PC-9 (cell line): Measurements from ENCODE around the gene PRRC2B. TPM values are rescaled to one million over a fixed set of nuclear protein-coding genes. Genes with fewer than 3 reads are reported as not detected.

Experiments
- BruUV-seq: library from RNA; stranded (reverse); fragments of 400-500 nt; replicated peaks from 2 replicates; lab custom pipeline; 2021; lab: Mats Ljungman, UMichigan
- CTCF ChIA-PET: fragments of 300-600 bp; sonication (Branson Sonifier 250); formaldehyde crosslinking; loops from one replicate; lab custom pipeline; 2022; ENCODE audit warnings: antibody characterized with exemption; lab: Charles Lee
- POLR2A ChIA-PET: fragments of 300-600 bp; sonication (Branson Sonifier 250); formaldehyde crosslinking; loops from one replicate; lab custom pipeline; 2022; ENCODE audit warnings: antibody characterized with exemption; ENCODE audit not compliant: unreplicated experiment; lab: Charles Lee
- DNase-seq, 2 experiments: peaks; one replicate each; pipeline versions ENCODE4 v3.0.0 to v3.0.0-alpha.2; 2015 to 2022; ENCODE audit warnings: mixed read lengths in 1 of 2
- H2AFZ ChIP-seq: fragments of 200-600 bp; sonication (generic); 2 replicates; pipeline ENCODE4 v1.8.1; 2017; ENCODE audit warnings: antibody characterized with exemption
- H3F3A ChIP-seq: fragments of 200-600 bp; sonication (generic); 2 replicates; pipeline ENCODE4 v1.8.1; 2017; ENCODE audit warnings: antibody characterized with exemption, mild to moderate bottlenecking, low read depth; ENCODE audit not compliant: insufficient read depth
- H3K27ac ChIP-seq: fragments of 200-600 bp; sonication (generic); 2 replicates; pipeline ENCODE4 v1.6.1; 2016; ENCODE audit warnings: mixed run types
- H3K27me3 ChIP-seq: fragments of 200-600 bp; sonication (generic); 2 replicates; pipeline ENCODE4 v1.6.1; 2016; ENCODE audit warnings: low read depth, mixed run types; ENCODE audit not compliant: insufficient read depth
- H3K36me3 ChIP-seq: fragments of 200-600 bp; sonication (generic); 2 replicates; pipeline ENCODE4 v1.6.1; 2016; ENCODE audit warnings: low read depth, mixed run types
- H3K4me1 ChIP-seq: fragments of 200-600 bp; sonication (generic); replicated peaks from 2 replicates; pipeline ENCODE4 v1.6.1; 2016; ENCODE audit warnings: mixed run types; ENCODE audit not compliant: insufficient read depth
- H3K4me2 ChIP-seq: fragments of 200-600 bp; sonication (generic); 2 replicates; pipeline ENCODE4 v1.6.1; 2017; ENCODE audit warnings: mixed run types
- H3K4me3 ChIP-seq: fragments of 200-600 bp; sonication (generic); 2 replicates; pipeline ENCODE4 v1.6.1; 2016; ENCODE audit warnings: mixed run types
- H3K79me2 ChIP-seq: fragments of 200-600 bp; sonication (generic); 2 replicates; pipeline ENCODE4 v1.6.1; 2017; ENCODE audit warnings: low read depth, mixed run types
- H3K9me2 ChIP-seq: fragments of 200-600 bp; sonication (generic); 2 replicates; pipeline ENCODE4 v1.8.1; 2017; ENCODE audit warnings: mild to moderate bottlenecking; ENCODE audit not compliant: insufficient read depth
- H3K9me3 ChIP-seq: fragments of 200-600 bp; sonication (generic); 2 replicates; pipeline ENCODE4 v1.8.1; 2016; ENCODE audit warnings: low read depth; ENCODE audit not compliant: insufficient read depth
- H4K20me1 ChIP-seq: fragments of 200-600 bp; sonication (generic); 2 replicates; pipeline ENCODE4 v1.8.1; 2017; ENCODE audit not compliant: insufficient read depth
- EZH2 ChIP-seq: fragments of 200-600 bp; sonication (generic); IDR thresholded peaks from 2 replicates; pipeline ENCODE4 v1.8.0; 2017; ENCODE audit warnings: antibody characterized with exemption, low read depth
- intact Hi-C: fragments of 100-400 bp; cut with micrococcal nuclease; formaldehyde crosslinking; loops from one replicate; pipeline ENCODE4 v1.10.0; 2022; ENCODE audit not compliant: unreplicated experiment
- total RNA-seq: library from RNA; stranded (reverse); gene quantifications from 2 replicates; pipeline ENCODE4 v1.2.3, GENCODE V29; 2021
- TF ChIP-seq, protein P1 (sequence below): fragments of 200-600 bp; sonication (generic); conservative IDR thresholded peaks from 2 replicates; pipeline ENCODE4 v1.6.1; 2017; ENCODE audit warnings: mixed run types, antibody characterized with exemption, mild to moderate bottlenecking, moderate library complexity

Gene PRRC2B
- total RNA-seq, 1 experiment from 2014 or later = 361 TPM

DNA sequence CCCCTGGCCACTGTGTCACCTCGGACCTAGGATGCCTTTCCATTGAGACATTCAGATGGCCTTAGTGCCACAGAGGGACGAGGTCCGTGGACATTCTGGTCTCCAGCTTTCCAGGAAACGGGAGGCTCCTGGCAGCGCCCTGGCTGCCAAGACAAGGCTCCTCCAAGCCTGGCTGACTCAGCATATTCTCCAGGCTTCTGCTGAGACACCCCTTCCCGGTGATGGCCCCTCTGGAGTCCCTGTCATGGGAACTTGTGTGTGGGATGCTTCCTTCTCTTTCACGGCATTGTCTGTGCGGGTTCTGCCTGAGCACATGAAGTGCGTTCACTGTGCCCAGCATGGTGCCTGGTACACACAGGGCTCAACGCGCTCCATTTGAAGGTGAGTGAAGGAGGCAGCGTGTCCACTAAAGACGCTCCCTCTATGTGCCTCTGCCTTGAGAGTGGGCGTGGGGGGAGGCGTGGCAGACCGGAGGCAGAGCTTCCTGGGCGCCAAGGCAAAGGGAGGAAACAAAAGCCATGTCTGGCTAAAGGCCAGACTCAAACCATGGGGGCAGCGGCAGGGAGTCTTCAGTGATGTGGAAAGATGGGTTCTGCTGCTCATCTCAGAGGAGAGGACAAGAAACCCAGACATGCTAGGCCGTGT lies 46.4 kb upstream of the PRRC2B start:
- no peak overlapping the region for H2AFZ ChIP-seq
- no peaks in the 10 kb centered on the region for H3K4me1 ChIP-seq
- DNase-seq = no peak
- intact Hi-C loops = no loop called here
- no TSS peak for BruUV-seq
- no peaks in the 10 kb centered on the region for H3K9me2 ChIP-seq
- no peak overlapping the region for H3K4me3 ChIP-seq
- no peaks in the 10 kb centered on the region for H3K79me2 ChIP-seq
- no peak for TF ChIP-seq EZH2
- TF ChIP-seq, protein P1, sequence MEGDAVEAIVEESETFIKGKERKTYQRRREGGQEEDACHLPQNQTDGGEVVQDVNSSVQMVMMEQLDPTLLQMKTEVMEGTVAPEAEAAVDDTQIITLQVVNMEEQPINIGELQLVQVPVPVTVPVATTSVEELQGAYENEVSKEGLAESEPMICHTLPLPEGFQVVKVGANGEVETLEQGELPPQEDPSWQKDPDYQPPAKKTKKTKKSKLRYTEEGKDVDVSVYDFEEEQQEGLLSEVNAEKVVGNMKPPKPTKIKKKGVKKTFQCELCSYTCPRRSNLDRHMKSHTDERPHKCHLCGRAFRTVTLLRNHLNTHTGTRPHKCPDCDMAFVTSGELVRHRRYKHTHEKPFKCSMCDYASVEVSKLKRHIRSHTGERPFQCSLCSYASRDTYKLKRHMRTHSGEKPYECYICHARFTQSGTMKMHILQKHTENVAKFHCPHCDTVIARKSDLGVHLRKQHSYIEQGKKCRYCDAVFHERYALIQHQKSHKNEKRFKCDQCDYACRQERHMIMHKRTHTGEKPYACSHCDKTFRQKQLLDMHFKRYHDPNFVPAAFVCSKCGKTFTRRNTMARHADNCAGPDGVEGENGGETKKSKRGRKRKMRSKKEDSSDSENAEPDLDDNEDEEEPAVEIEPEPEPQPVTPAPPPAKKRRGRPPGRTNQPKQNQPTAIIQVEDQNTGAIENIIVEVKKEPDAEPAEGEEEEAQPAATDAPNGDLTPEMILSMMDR = no peak
- H3F3A ChIP-seq = no peaks in the 10 kb centered on the region
- no peaks in the 10 kb centered on the region for H3K9me3 ChIP-seq
- no peaks in the 10 kb centered on the region for H3K36me3 ChIP-seq
- ChIA-PET POLR2A (interaction anchor here (0.6 kb wide), 1 partner anchor 195 kb away, joined by 9 read pairs; no protein-coding TSS in a partner anchor), CTCF (interaction anchor here (0.6 to 0.8 kb wide), 2 partner anchors 180 to 292 kb away, joined by 3 to 7 read pairs; no protein-coding TSS in a partner anchor)
- no peak overlapping the region for H3K4me2 ChIP-seq
- H4K20me1 ChIP-seq = no peaks in the 10 kb centered on the region
- no peaks in the 10 kb centered on the region for H3K27me3 ChIP-seq
- H3K27ac ChIP-seq = no peak overlapping the region

DNA sequence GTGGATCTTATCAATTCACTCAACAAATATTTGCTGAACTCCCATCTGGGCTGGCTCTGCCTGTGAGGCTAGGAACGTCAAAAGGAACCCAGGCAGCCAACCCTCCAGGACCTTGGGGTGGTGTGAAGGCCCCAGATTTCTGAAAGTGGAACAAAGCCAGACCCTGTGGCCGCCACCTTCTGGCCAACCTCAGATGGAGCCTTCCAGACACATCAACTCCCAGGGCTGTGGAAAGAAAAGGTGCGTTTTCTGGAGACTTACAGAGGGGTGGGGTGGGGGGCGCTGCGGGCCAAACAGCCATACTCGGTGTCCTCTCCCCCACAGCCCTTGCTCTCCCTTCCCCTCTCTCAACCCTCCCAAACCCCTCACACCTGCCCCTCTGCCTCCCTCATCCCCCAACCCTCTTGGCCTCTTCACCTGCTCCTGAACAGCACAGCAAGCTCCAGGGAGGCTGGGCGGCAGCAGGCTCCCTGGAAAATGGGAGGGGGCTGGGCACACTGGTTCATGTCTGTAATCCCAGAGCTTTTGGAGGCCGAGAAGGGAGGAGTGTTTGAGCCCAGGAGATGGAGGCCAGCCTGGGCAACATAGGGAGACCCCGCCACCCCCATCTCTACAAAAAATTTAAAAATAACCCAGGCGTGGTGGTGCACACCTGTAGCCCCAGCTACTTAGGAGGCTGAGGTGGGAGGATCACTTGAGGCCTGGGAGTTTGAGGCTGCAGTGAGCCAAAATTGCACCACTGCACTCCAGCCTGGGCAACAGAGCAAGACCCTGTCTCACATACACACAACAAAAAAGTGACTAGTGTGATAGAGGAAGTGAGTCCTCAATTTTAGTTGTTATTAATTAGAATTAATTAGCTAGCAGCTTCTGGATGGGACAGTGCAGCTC lies 45.0 kb upstream of the PRRC2B start:
- H3F3A ChIP-seq = no peaks in the 10 kb centered on the region
- no peak overlapping the region for H3K4me3 ChIP-seq
- H3K27ac ChIP-seq = no peak overlapping the region
- POLR2A ChIA-PET = interaction anchor here (0.6 kb wide), 1 partner anchor 196 kb away, joined by 9 read pairs; no protein-coding TSS in a partner anchor
- no peak overlapping the region for H2AFZ ChIP-seq
- DNase-seq = no peak
- no peaks in the 10 kb centered on the region for H3K4me1 ChIP-seq
- no peaks in the 10 kb centered on the region for H3K36me3 ChIP-seq
- no peak for TF ChIP-seq EZH2
- TF ChIP-seq, protein P1 = no peak; the same call in 1 of the 2 replicates
- H4K20me1 ChIP-seq = no peaks in the 10 kb centered on the region
- H3K79me2 ChIP-seq = no peaks in the 10 kb centered on the region
- H3K9me3 ChIP-seq = no peaks in the 10 kb centered on the region
- no peaks in the 10 kb centered on the region for H3K27me3 ChIP-seq
- intact Hi-C loops = no loop called here
- no TSS peak for BruUV-seq
- H3K4me2 ChIP-seq = no peak overlapping the region
- H3K9me2 ChIP-seq = no peaks in the 10 kb centered on the region
- CTCF ChIA-PET = interaction anchor here (0.5 to 1.1 kb wide), 3 partner anchors 11 to 74 kb away, joined by 3 to 4 read pairs (median 4); no protein-coding TSS in a partner anchor

DNA sequence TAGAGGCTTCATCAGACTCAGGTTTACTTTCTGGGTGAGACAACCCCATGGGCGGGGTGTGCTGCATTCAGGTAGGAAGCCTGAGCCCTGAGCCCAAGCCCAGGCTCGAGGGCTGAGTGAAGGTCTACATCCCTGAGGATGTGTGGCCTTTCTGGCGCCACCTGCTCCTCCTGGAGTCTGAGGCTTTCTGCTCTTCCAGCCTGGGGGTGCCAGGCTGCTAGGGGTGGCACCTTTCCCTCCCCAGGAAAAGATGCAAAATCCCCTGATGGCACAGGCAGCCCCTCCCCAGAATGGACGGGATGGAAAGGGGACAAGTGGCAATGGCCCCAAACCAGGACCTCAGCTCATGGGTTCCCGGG lies 44.4 kb upstream of the PRRC2B start:
- Histone ChIP-seq H3K36me3 (no peaks in the 10 kb centered on the region), H3K27me3 (no peaks in the 10 kb centered on the region), H3K27ac (no peak overlapping the region), H3K4me2 (peak overlapping the region; percentile 75), H3K4me1 (no peaks in the 10 kb centered on the region), H3F3A (no peaks in the 10 kb centered on the region), H3K4me3 (no peak overlapping the region), H3K79me2 (no peaks in the 10 kb centered on the region), H3K9me3 (no peaks in the 10 kb centered on the region), H3K9me2 (no peaks in the 10 kb centered on the region), H4K20me1 (no peaks in the 10 kb centered on the region), H2AFZ (no peak overlapping the region)
- no peak for DNase-seq
- intact Hi-C loops = no loop called here
- CTCF ChIA-PET = interaction anchor here (0.5 to 1.1 kb wide), 3 partner anchors 11 to 74 kb away, joined by 3 to 4 read pairs (median 4); no protein-coding TSS in a partner anchor
- POLR2A ChIA-PET = no interaction called here
- no peak for TF ChIP-seq EZH2
- TF ChIP-seq, protein P1 = no peak
- BruUV-seq = no TSS peak
